ENCODE results near the gene PLD1. TPM values are rescaled to one million over a fixed set of nuclear protein-coding genes. Genes with fewer than 3 reads are reported as not detected.

Gene PLD1
- total RNA-seq, 6 donors from 2014 or later: 11.2 to 47.1 (median 15.6) TPM

- H3K27me3 ChIP-seq: no peaks in the 10 kb centered on the region
Measured at GRCh38 chr3:171553086-171553485, 257.2 kb downstream of the PLD1 start.

GRCh38 chr3:171552531-171552930, 257.8 kb downstream of the PLD1 start:
- no peak overlapping the region for H3K4me3 ChIP-seq
- no peaks in the 10 kb centered on the region for H3K4me1 ChIP-seq
- ATAC-seq (ENCODE audit: low FRiP score in 2 of 2) (no peak), DNase-seq (no peak)
- no peaks in the 10 kb centered on the region for H3K36me3 ChIP-seq
- no peaks in the 10 kb centered on the region for H3K9me3 ChIP-seq
- no peak for TF ChIP-seq EP300 (IDR thresholded peaks at IDR 0.05)
- TF ChIP-seq POLR2A (IDR thresholded peaks at IDR 0.05): no peak
- TF ChIP-seq POLR2AphosphoS5 (IDR thresholded peaks at IDR 0.05): no peak
- WGBS, 2 donors: 65 to 79% methylated on average over 1 of the region's 1 CpG
- peak overlapping the region in 1 of 4 donors; percentile 61 for H3K27ac ChIP-seq
- H3K27me3 ChIP-seq: no peaks in the 10 kb centered on the region

More at GRCh38 chr3:171553086-171553485, 257.2 kb downstream of the PLD1 start:
- peak in 1 of 2 donors; percentile 32 for ATAC-seq (ENCODE audit: low FRiP score in 2 of 2)
- H3K4me3 ChIP-seq: no peak overlapping the region
- 61 to 65% methylated on average over 2 of the region's 2 CpGs for WGBS, 2 donors
- no peak for TF ChIP-seq POLR2A (IDR thresholded peaks at IDR 0.05)
- TF ChIP-seq POLR2AphosphoS5 (IDR thresholded peaks at IDR 0.05): peak in 1 of 2 donors; percentile 21
- TF ChIP-seq, protein P1, sequence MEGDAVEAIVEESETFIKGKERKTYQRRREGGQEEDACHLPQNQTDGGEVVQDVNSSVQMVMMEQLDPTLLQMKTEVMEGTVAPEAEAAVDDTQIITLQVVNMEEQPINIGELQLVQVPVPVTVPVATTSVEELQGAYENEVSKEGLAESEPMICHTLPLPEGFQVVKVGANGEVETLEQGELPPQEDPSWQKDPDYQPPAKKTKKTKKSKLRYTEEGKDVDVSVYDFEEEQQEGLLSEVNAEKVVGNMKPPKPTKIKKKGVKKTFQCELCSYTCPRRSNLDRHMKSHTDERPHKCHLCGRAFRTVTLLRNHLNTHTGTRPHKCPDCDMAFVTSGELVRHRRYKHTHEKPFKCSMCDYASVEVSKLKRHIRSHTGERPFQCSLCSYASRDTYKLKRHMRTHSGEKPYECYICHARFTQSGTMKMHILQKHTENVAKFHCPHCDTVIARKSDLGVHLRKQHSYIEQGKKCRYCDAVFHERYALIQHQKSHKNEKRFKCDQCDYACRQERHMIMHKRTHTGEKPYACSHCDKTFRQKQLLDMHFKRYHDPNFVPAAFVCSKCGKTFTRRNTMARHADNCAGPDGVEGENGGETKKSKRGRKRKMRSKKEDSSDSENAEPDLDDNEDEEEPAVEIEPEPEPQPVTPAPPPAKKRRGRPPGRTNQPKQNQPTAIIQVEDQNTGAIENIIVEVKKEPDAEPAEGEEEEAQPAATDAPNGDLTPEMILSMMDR (IDR thresholded peaks at IDR 0.05): no peak
- H3K4me1 ChIP-seq: no peaks in the 10 kb centered on the region
- no peak for DNase-seq
- H3K27ac ChIP-seq: peak overlapping the region in 2 of 4 donors; percentile 16 to 61
- H3K36me3 ChIP-seq: no peaks in the 10 kb centered on the region
- no peaks in the 10 kb centered on the region for H3K9me3 ChIP-seq

DNA sequence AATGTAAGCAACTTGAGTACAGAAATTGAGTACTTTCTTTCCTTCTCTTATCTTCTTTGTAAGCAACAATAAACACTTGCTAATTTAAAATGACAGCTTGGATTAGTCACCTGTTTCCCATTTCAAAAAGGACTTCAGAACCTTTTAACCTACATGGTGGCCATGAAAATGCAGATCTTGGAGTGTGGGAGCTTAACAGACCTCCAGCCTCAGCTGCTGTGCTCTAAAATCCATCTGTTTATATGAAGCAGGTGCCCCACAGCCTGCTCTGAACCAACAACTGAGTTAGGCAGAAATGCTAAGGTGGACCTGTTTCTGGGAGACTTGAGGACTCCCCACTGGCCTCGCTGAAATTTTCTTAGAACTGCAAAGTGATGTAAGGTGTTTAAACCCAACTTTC, 259.0 kb downstream of the PLD1 start:
- no peaks in the 10 kb centered on the region for H3K9me3 ChIP-seq
- no peaks in the 10 kb centered on the region for H3K36me3 ChIP-seq
- DNase-seq (no peak), ATAC-seq (ENCODE audit: low FRiP score in 2 of 2) (no peak)
- H3K4me3 ChIP-seq: no peak overlapping the region
- no peaks in the 10 kb centered on the region for H3K27me3 ChIP-seq
- H3K27ac ChIP-seq: no peak overlapping the region
- TF ChIP-seq, protein P1 (IDR thresholded peaks at IDR 0.05): no peak
- TF ChIP-seq POLR2AphosphoS5 (IDR thresholded peaks at IDR 0.05) (no peak), EP300 (IDR thresholded peaks at IDR 0.05) (no peak), POLR2A (IDR thresholded peaks at IDR 0.05) (no peak)
- 90 to 91% methylated on average over 1 of the region's 1 CpG for WGBS, 2 donors
- H3K4me1 ChIP-seq: no peaks in the 10 kb centered on the region

Other genes starting within 250 kb of the PLD1 start
- gene TMEM212, start 32.9 kb upstream of the PLD1 start, total RNA-seq: 10 to 100 TPM in 1 of 6 donors, 1 to 10 TPM in 4, under 1 TPM in 1; 0.11 to 20.8 (median 3.7) TPM
- 100 to 1,000 TPM in 5 of 6 donors, 10 to 100 TPM in 1; 73.3 to 167 (median 119) TPM for gene FNDC3B, start 229.1 kb upstream of the PLD1 start, total RNA-seq